Left ventricle myocardium inferior (tissue), 1 donor: Measurements from ENCODE around the gene INPPL1. TPM values are rescaled to one million over a fixed set of nuclear protein-coding genes. Genes with fewer than 3 reads are reported as not detected.
"Not testable (repeated sequence)": the region's sequence is repeated elsewhere in the genome, so short reads cannot be mapped to it uniquely, and the experiment has no call there.

Experiments
- DNase-seq: peaks from one replicate; pipeline ENCODE4 v3.0.0-alpha.2; 2020
- H3K27ac ChIP-seq: fragments of 200-600 bp; replicated peaks from 2 replicates; pipeline ENCODE4 v1.8.0; 2021
- H3K27me3 ChIP-seq: fragments of 200-600 bp; 2 replicates; pipeline ENCODE4 v1.8.0; 2021; ENCODE audit warnings: low read depth
- H3K36me3 ChIP-seq: fragments of 200-600 bp; 2 replicates; pipeline ENCODE4 v1.8.0; 2021
- H3K4me1 ChIP-seq: fragments of 200-600 bp; 2 replicates; pipeline ENCODE4 v1.8.0; 2021
- H3K4me3 ChIP-seq: fragments of 200-600 bp; 2 replicates; pipeline ENCODE4 v1.8.0; 2021; ENCODE audit warnings: mild to moderate bottlenecking, moderate library complexity
- H3K9me3 ChIP-seq: fragments of 200-600 bp; replicated peaks from 2 replicates; pipeline ENCODE4 v1.8.0; 2021
- intact Hi-C: fragments of 100-400 bp; cut with micrococcal nuclease; formaldehyde crosslinking; loops from one replicate; pipeline ENCODE4 v1.11.0; 2022
- total RNA-seq: library from RNA; stranded (reverse); fragmentation: NEBNext Ultra II Directional; extraction: Animal tissue kit (Norgen Biotek cat#: 25700); gene quantifications from one replicate; pipeline ENCODE4 v1.2.1, GENCODE V29; 2021
- TF ChIP-seq, protein P1 (sequence below): fragments of 200-600 bp; IDR thresholded peaks from 2 replicates; pipeline ENCODE4 v1.8.0; 2021; ENCODE audit warnings: antibody characterized with exemption, mild to moderate bottlenecking, borderline replicate concordance
- donor health status: DM: no; HTN: yes; CAD: no; lungs with severe emphysema.

Gene INPPL1
- total RNA-seq, 1 donor from 2014 or later = 115 TPM

GRCh38 chr11:72202571-72202970, 22.0 kb upstream of the INPPL1 start:
- Histone ChIP-seq H3K4me3 (no peak overlapping the region), H3K27me3 (no peaks in the 10 kb centered on the region), H3K36me3 (no peaks in the 10 kb centered on the region), H3K9me3 (no peaks in the 10 kb centered on the region), H3K4me1 (peaks cover 9% of the 10 kb centered on the region), H3K27ac (no peak overlapping the region)
- TF ChIP-seq, protein P1, sequence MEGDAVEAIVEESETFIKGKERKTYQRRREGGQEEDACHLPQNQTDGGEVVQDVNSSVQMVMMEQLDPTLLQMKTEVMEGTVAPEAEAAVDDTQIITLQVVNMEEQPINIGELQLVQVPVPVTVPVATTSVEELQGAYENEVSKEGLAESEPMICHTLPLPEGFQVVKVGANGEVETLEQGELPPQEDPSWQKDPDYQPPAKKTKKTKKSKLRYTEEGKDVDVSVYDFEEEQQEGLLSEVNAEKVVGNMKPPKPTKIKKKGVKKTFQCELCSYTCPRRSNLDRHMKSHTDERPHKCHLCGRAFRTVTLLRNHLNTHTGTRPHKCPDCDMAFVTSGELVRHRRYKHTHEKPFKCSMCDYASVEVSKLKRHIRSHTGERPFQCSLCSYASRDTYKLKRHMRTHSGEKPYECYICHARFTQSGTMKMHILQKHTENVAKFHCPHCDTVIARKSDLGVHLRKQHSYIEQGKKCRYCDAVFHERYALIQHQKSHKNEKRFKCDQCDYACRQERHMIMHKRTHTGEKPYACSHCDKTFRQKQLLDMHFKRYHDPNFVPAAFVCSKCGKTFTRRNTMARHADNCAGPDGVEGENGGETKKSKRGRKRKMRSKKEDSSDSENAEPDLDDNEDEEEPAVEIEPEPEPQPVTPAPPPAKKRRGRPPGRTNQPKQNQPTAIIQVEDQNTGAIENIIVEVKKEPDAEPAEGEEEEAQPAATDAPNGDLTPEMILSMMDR = no peak
- intact Hi-C loops = no loop called here
- DNase-seq = no peak

DNA sequence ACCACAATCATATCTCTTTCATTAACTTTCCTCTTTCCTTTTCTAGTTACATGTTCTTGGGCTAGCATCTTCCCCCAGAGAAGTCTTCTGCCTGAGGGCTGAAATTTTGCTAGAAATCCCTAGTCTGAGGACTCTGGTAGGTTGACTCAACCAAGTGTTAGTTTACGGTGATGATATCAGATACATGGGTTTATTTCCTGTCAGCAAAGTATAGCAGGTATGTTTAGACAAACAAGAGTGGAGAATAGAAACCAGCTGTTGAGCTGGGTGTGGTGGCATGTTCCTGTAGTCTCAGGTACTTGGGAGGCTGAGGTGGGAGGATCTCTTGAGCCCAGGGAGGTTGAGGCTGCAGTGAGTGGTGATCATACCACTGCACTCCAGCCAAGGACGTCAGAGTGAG, 21.4 kb upstream of the INPPL1 start:
- Histone ChIP-seq H3K9me3 (no peaks in the 10 kb centered on the region), H3K27me3 (no peaks in the 10 kb centered on the region), H3K4me1 (peaks cover 9% of the 10 kb centered on the region), H3K36me3 (no peaks in the 10 kb centered on the region), H3K27ac (no peak overlapping the region), H3K4me3 (no peak overlapping the region)
- DNase-seq = no peak
- TF ChIP-seq, protein P1 = no peak
- intact Hi-C loops = no loop called here

DNA sequence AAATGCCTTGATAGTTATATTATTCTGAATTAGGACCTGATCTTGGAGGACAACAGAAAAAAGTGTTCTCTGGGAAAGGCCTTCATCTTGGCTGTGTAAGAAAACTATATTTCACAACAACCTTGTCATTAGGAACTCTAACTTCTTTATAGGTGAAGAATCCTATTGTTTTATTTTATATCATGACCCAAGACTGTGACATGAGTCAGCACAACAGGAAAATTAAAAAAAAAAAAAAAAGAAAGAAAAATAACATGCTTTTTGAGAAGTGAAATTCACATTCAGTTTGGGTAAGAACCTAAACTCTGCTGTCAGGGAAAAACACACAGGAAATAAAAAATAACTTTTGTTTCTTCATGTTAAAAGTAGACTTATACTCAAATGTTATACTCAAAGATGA, 19.7 kb upstream of the INPPL1 start:
- intact Hi-C loops = no loop called here
- Histone ChIP-seq H3K4me3 (no peak overlapping the region), H3K4me1 (peaks cover 9% of the 10 kb centered on the region), H3K9me3 (peaks cover 15% of the 10 kb centered on the region), H3K27me3 (no peaks in the 10 kb centered on the region), H3K36me3 (no peaks in the 10 kb centered on the region), H3K27ac (no peak overlapping the region)
- TF ChIP-seq, protein P1 = no peak
- no peak for DNase-seq

DNA sequence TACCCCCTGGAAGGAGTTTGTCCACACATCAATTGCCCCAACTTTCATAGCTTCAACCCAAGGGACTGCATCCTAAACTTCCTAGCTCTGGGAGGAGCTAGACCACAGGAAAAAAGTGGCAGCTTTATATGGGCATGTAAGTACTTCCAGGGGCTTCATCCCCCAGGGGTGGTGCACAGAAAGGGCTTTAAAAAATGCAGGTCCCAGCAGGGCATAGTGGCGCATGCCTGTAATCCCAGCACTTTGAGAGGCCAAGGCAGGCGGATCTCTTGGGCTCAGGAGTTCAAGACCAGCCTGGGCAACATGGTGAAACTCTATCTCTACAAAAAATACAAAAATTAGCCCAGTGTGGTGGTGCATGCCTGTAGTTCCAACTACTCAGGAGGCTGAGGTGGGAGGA, 17.8 kb upstream of the INPPL1 start:
- H3K4me1 ChIP-seq, DNase-seq, H3K27ac ChIP-seq, intact Hi-C loops, H3K36me3 ChIP-seq, H3K4me3 ChIP-seq, H3K27me3 ChIP-seq: not testable (repeated sequence)
- peaks cover 20% of the 10 kb centered on the region for H3K9me3 ChIP-seq

DNA sequence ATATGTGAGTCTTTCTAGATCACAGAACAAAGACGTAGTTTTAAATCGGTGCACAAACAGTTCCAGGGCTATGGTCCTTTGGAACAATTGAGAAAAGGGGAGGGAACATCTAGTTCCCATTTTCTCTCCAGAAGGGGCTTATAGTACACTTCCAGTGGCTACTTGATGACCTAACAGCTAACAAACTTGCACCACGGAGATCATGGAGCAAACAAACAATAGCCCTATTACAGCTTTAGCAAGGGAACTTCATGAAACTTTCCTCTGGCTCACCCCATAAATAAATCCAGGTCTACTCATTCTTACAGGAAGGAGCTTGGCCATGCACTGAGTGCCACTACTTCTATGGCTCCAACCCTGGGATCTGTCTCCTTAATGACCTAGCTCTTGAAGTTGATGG, 16.3 kb upstream of the INPPL1 start:
- no peak for DNase-seq
- Histone ChIP-seq H3K9me3 (peaks cover 20% of the 10 kb centered on the region), H3K36me3 (no peaks in the 10 kb centered on the region), H3K27me3 (peaks cover 5% of the 10 kb centered on the region), H3K4me1 (peaks cover 9% of the 10 kb centered on the region), H3K27ac (no peak overlapping the region), H3K4me3 (no peak overlapping the region)
- intact Hi-C loops = no loop called here
- TF ChIP-seq, protein P1 = no peak

DNA sequence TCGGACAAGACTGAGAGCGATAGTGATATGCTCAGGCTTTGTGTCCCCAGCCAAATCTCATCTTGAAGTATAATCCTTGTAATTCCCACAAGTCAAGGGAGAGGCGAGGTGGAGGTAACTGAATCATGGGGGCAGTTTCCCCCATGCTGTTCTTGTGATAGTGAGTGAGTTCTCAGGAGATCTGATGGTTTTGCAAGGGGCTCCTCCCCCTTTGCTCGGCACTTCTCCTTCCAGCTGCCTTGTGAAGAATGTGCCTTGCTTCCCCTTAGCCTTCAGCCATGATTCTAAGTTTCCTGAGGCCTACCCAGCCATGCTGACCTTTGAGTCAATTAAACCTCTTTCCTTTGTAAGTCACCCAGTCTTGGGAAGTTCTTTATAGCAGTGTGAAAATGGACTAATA, 15.5 kb upstream of the INPPL1 start:
- H3K4me3 ChIP-seq = no peak overlapping the region
- H3K36me3 ChIP-seq = no peaks in the 10 kb centered on the region
- peaks cover 10% of the 10 kb centered on the region for H3K27me3 ChIP-seq
- peaks cover 9% of the 10 kb centered on the region for H3K4me1 ChIP-seq
- TF ChIP-seq, protein P1 = no peak
- intact Hi-C loops = no loop called here
- DNase-seq = no peak
- peaks cover 20% of the 10 kb centered on the region for H3K9me3 ChIP-seq
- H3K27ac ChIP-seq = no peak overlapping the region
